Measurements from ENCODE around the gene IFI27L2.

The IFI27L2 gene

DNA sequence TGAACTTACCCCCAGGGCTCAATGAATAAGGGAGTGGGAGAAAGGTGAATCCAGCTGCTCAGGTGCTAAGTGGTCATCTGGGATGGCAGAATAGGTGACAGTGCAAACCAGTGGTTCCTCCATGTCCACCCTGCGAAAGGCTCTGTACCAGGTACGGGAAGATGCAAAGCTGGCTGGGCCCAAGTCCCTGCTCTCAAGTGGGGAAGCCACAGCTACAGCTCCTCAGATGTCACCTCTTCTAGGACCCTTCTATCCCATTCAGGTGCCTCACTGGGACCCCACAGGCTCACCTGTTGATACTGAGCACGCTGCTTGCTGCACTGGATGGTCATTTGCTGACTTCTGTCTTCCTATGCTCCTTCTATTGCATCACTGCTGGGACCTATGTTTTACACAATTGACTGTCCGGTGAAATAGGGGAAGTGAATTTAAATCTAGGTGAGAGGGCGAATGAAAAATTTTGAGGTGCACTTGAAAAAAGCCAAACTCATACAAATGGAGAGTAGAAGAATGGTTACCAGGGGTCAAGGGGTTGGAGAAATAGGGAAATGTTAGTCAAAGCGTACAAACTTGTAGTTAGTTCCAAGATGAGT, 24.4 kb upstream of the IFI27L2 start:
- in situ Hi-C loops (cut with HindIII; ENCODE audit: low sequenced_read_pairs): no loop called here

- in situ Hi-C loops (cut with HindIII; ENCODE audit: low sequenced_read_pairs): no loop called here
Observed at GRCh38 chr14:94152676-94153075, 23.3 kb upstream of the IFI27L2 start.

- in situ Hi-C loops (cut with HindIII; ENCODE audit: low sequenced_read_pairs): no loop called here
Observed at GRCh38 chr14:94145902-94146527, 16.6 kb upstream of the IFI27L2 start.

GRCh38 chr14:94144765-94145164, 15.4 kb upstream of the IFI27L2 start:
- in situ Hi-C loops (cut with HindIII; ENCODE audit: low sequenced_read_pairs): no loop called here

DNA sequence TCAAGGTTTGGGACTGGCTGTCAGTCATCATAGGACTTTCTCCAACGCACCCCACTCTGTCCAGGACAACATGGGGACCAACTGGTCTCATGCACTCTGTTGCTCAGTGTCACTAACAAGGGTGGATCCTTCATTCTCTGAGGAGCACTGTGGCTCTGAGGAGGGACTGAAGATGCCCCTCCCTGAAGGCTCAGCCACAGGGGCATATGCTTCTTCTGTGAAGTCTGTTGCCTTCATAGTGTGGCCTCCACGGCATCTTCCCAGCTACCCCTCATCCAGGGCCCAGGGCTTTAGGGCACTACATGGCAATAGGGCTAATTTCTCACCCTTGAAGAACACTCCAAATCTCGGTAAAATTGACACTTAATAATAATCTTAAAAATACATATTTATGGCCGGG, 14.3 kb upstream of the IFI27L2 start:
- in situ Hi-C loops (cut with HindIII; ENCODE audit: low sequenced_read_pairs): no loop called here

DNA sequence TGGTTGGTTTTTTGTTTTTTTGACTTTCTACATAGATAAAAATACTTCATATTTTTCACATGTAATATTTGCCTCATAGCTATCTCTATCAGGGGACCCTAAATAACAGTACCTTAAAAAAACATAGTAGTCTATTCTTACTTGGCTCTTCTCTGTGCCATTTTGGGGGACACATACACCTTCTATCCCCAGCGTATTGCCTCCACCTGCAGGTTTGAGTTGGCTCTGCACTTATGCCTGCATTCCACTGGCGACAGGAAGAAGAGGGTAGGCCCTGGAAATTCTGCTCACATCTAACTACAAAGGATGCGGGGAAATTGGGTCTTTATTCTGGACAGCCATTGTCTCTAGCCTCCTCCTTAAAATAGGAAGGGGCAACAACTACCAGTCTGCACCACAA, 13.8 kb upstream of the IFI27L2 start:
- in situ Hi-C loops (cut with HindIII; ENCODE audit: low sequenced_read_pairs): no loop called here

DNA sequence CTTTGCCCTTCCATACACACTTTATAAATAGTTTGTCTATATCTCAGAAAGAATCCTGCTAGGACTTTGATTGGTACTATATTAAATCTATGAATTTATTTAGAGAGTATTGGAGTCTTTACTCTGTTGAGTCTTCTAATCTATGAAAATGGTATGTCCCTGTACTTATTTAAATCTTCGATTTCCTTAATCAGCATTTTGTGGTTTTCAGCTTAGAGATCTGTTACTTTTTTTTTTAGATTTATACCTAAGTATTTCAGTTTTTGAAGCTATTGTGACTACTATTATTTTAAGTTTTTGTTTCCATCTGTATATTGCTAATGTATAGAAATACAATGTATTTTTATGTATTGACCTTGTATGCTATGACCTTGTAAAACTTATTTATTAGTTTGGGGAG, 13.4 kb upstream of the IFI27L2 start:
- in situ Hi-C loops (cut with HindIII; ENCODE audit: low sequenced_read_pairs): no loop called here

DNA sequence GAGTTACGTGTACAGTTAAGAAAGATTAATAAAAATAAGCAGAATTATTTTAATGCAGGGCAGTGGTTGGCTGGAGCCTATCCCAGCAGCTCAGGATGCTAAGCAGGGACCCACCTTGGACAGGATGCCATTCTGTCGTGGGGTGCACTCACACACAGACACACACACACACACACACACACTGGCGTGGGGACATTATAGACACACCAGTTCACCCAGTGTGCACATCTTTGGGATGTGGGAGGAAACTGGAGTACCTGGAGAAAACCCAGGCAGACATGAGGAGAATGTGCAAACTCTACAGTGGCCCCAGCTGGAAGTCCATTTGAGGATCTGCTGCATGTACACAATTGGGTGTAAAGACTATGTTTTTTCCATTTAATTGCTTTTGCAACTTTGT, 12.8 kb upstream of the IFI27L2 start:
- in situ Hi-C loops (cut with HindIII; ENCODE audit: low sequenced_read_pairs): no loop called here

- in situ Hi-C loops (cut with HindIII; ENCODE audit: low sequenced_read_pairs): no loop called here
Observed at GRCh38 chr14:94139421-94139820, 10.0 kb upstream of the IFI27L2 start.

DNA sequence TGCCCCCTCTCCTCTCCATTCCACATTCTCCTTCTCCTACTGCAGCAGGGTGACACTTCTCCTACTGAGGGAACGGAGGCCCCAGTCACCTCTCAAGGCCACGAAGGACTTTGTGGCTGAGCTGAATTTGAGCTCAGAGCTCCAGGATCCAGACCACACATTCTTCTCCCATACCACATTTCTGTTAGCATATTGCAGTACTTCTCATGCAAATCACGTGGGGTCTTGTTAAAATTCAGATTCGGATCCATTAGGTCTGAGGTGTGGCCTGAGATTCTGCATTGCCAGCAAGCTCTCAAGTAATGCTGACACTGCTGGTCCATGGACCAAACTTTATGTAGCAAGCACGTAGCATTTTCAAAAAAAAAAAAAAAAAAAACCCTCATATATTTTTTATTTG, 9.6 kb upstream of the IFI27L2 start:
- in situ Hi-C loops (cut with HindIII; ENCODE audit: low sequenced_read_pairs): no loop called here

DNA sequence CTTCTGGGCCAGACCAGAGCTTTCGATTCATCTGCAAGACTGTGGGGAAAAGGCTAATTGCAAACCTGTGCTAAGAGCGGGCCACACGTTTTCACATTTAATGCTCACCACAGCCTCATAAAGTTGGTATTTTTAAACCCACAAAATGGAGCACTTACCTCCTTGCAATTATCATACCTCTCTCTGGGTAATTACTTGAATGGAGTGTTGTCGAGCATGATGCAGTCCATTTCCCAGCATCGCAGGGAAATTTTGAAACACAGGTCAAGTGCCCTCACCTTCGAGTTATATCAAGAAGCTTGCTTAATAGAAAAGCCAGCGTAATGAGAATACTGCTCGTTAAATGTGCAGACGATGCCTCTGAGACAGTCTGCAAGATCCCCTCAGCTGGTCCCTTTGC, 8.8 kb upstream of the IFI27L2 start:
- in situ Hi-C loops (cut with HindIII; ENCODE audit: low sequenced_read_pairs): no loop called here

GRCh38 chr14:94136575-94137331, 7.3 kb upstream of the IFI27L2 start:
- in situ Hi-C loops (cut with HindIII; ENCODE audit: low sequenced_read_pairs): no loop called here

- in situ Hi-C loops (cut with HindIII; ENCODE audit: low sequenced_read_pairs): no loop called here
Observed at GRCh38 chr14:94135476-94135875, 6.1 kb upstream of the IFI27L2 start.

GRCh38 chr14:94132285-94132887, 3.0 kb upstream of the IFI27L2 start:
- in situ Hi-C loops (cut with HindIII; ENCODE audit: low sequenced_read_pairs): no loop called here

DNA sequence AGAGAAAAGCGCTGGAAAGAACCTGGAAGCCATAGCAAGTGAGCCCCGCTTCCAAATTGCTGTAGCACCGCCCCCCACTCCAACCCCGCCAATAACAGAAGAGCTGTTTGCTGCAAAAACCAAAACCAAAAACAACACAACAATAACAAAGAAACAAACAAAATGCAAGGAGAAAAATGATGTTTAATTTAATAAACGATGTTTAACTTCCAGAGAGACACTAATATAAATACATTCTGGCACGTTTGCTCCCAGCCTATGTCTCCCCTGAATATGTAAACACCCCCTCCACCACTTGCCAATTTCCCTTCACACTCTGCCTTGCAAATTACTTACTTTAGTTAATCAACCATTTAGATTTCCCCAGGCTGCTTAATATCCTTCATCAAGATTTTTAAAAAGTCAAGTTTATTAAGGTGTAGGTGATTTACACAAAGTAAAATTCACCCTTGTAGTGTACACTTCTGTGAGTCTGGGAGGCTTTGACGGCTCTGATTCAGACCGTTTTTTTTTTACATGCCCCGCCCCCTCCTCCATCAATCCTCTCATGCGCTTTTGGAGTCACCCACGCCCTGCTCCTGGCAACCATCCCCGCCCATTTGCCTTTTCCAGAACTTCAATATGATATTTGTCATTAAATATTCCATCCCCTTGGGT, 482 bp upstream of the IFI27L2 start:
- in situ Hi-C loops (cut with HindIII; ENCODE audit: low sequenced_read_pairs): no loop called here

- in situ Hi-C loops (cut with HindIII; ENCODE audit: low sequenced_read_pairs): no loop called here
Observed at GRCh38 chr14:94128216-94128839, 1.1 kb downstream of the IFI27L2 start.

DNA sequence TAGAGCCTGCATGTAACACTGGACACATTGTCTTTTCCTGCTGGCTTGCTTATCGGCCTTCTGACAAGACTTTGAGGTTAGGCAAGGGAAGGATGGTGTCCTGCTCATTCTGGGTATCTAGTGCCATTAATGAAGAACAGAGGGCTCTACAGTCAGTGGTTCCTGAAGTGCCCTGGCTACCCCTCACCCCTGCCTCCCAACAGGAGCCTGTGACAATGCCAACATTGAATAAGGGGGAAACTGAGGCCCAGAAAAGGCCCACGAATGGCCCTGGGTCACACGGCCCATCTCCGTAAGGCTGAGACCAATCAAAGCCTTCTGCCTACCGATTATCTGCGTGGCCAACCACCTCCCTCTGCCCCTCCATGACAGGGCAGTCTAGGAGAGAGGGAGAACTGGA, 2.1 kb downstream of the IFI27L2 start:
- in situ Hi-C loops (cut with HindIII; ENCODE audit: low sequenced_read_pairs): no loop called here

- in situ Hi-C loops (cut with HindIII; ENCODE audit: low sequenced_read_pairs): no loop called here
Observed at GRCh38 chr14:94126800-94127199, 2.6 kb downstream of the IFI27L2 start.

DNA sequence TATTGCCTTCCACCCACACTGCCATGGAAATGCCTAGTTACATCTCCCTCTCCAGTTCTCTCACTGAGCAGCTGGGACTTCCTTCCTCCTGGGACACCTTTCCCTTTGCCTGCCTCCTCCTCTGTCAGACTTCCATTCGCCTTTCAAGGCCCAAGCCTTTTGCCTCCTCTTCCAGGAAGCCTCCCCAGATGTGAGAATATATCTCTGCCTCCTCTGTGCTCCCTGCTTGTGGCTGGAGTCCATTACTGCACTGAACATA, 3.1 kb downstream of the IFI27L2 start:
- in situ Hi-C loops (cut with HindIII; ENCODE audit: low sequenced_read_pairs): no loop called here

DNA sequence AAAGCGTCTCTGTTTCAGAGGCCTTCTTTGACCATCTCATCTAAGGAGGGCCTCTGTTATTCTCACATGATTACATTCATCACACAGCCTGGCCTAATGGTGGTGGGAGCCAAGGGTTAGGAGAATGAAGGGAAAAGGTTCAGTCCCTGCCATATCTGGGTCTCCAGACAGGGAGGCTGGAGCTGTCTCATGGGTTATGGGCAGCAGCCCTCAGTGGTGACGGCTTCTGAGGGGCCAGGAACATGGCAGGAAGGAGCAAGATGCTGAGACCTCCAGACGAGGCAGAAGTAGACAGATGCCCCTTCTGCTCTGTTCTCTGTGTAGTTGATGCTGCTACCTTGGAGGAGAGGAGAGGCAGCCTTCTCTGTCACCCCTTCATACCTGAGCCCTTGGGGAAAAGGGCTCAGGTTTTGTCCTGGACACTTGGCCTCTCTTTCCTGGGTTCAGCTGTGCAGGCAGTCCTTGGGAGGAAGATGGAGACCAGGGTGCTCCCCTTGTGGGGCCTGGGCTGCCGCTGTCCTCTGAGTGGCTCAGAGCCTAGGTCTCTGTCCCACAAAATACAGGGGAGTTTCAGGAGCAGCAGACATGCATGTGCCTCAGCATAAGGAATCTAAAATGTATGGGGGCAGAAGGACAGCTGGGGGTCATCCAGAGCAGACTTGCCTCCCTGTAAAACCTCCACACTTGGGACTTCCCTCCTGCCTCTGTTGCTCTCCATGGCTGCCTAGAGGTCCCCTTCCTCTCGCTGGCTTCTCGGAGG, 3.6 kb downstream of the IFI27L2 start:
- in situ Hi-C loops (cut with HindIII; ENCODE audit: low sequenced_read_pairs): no loop called here

Data from DLD1 (cell line).